Purkinje cell (primary cell): Measurements from ENCODE around the gene HINT1. TPM values are rescaled to one million over a fixed set of nuclear protein-coding genes. Genes with fewer than 3 reads are reported as not detected.

Source experiments
- polyA plus RNA-seq: library from polyadenylated mRNA; unstranded; fragments of >200 nt; fragmentation: Nextera tagmentation; gene quantifications from 2 replicates; pipeline ENCODE4 v1.2.1, GENCODE V29; 2014

The HINT1 gene
- 1,474 and 1,892 TPM in 2 replicates for polyA plus RNA-seq

DNA sequence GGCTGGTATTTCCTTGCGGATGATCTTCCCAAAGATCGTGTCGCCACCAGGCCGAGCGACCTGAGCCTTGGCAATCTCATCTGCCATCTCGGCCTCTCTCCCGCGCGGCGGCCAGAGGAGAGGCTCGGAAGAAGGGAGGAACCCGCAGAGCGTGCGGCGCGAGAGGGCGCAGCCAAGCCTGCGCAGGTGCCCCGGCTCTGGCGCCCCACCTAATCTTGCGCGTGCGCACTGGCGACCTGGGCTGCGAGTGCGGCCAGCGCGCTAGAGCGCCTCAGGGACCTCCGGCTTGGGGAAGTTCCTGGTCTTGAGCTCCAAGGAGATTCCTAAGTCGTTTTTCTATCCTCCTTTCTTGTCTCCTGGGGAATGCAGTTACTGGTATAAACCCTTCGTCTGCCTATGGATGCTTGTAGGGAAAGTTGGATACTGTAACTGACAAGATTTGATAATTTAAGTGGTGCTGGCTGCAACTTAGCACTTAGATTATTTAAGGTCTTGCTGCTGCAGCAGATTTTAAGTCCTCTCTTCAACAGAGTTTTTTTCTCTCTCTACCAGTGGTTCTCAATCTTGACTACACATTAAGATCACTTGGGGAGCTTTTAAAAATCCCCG lies at the start of gene HINT1:
TSS of gene HINT1 (minus strand) at position 138 of the 609 bp plus-strand sequence. CDS start at position 87, 51 bp downstream.

DNA sequence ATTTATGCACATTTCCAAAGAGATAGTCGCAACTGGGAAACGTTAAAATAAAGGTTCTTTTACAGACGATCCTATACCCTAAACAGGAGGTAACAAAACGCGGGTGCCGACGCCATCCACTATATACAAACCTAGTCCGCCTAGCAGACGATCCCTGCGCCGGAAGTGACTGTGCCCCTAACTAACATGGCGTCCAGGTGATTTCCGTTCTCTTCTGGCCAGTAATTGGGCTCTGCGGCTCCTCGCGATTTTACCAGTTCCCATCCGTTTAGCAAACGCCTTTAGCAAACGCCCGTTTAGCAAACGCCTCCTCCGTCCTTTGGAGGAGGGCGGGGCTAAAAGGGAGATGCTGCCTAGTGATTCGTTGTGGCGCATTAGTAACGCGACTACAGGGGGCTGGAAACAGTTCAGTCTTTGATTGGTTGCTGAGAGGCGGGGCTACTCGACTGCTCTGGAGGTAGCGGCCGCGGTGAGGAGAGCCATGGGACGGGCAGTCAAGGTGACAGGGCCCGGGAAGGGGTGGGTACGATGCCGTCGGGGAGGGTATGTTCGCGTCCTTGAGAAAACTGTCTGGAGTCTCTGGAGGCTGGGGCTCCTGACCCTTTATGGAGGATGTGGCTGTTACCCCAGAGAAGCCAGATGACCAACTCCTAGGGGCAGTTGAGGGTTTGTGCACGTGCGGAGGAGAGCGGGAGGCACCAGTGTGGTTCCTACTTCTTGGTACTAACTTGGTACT lies 5.7 kb upstream of the HINT1 start, which contains the start of gene LYRM7:
TSS of gene LYRM7 (plus strand) at position 405 of the 736 bp plus-strand sequence. CDS start at position 482, 77 bp downstream.

Other genes with a start within 250 kb of the HINT1 start
- gene LYRM7, start 5.7 kb upstream of the HINT1 start, polyA plus RNA-seq = 28.5 and 59.4 TPM in 2 replicates
- gene CDC42SE2, start 98.8 kb upstream of the HINT1 start, polyA plus RNA-seq = 44.3 and 82.6 TPM in 2 replicates